ENCODE measurements around the gene BEND3. TPM values are rescaled to one million over a fixed set of nuclear protein-coding genes. Genes with fewer than 3 reads are reported as not detected.

The BEND3 gene
- total and polyA plus RNA-seq, 2 of the 8 experiments (the other 6 are each of a cell fraction or from before 2014, with no cell fraction given): 25.2 to 38.8 TPM

DNA sequence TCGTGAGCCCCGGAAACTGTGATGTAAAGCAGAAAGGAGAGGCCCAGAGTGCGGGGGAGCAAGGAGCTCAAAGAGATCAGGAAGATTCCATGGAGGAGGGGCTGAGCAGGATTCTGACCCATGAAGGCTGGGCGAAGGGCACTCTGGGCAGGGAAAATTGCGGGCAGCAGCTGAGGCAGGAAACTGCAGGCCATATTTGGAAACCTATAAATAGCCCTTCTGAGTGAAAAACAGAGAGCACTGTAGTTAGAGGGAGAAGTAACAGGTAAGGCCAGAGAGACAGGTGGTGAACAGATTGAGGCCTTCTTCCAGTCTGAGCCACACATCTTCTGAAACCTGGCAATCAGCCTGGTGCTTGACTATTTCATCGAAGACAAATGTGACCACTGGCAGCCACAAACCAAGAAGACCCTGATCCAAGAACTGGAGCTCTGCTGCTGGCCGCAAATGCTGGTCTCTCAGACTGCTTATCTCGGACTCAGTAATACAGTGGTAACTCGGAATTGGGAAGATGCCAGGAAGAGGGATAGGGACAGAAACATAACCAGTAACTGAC lies 14.1 kb upstream of the BEND3 start:
- Histone ChIP-seq H3K4me2 (ENCODE audit: insufficient read depth in 1 of 2, low read depth in 2 of 2, low read length in 2 of 2) (no peak overlapping the region), H3K9me3 (ENCODE audit: insufficient read depth in 2 of 2, low read depth in 1 of 2, low read length in 1 of 2) (no peaks in the 10 kb centered on the region), H4K8ac (ENCODE audit: extremely low read depth, insufficient read depth, low read length) (no peak overlapping the region; the same call in 1 of the 2 replicates), H3K23ac (ENCODE audit: insufficient read length) (no peak overlapping the region), H3K4me3 (ENCODE audit: extremely low read depth in 1 of 4, insufficient read depth in 2 of 4, low read depth in 3 of 4, low read length in 4 of 4) (no peak overlapping the region), H2BK20ac (ENCODE audit: low read length) (peak overlapping the region; percentile 95), H3K9ac (replicated peaks in 1 of 4; ENCODE audit: extremely low read depth in 1 of 4, low read depth in 3 of 4, low read length in 3 of 4) (no peak overlapping the region), H2AFZ (ENCODE audit: low read length) (peak overlapping the region; percentile 34; the same call in 1 of the 2 replicates), H3K56ac (replicated peaks; ENCODE audit: insufficient read length, low read depth, low read length) (no peak overlapping the region), H3K14ac (ENCODE audit: insufficient read length) (no peak overlapping the region), H4K91ac (replicated peaks; ENCODE audit: insufficient read length, low read length) (peak overlapping the region; percentile 52), H3K27me3 (replicated peaks in 1 of 4; ENCODE audit: control insufficient read depth in 3 of 4, extremely low read depth in 1 of 4, insufficient read depth in 3 of 4, low read length in 3 of 4) (no peaks in the 10 kb centered on the region), H2BK12ac (ENCODE audit: low read depth, low read length) (peak overlapping the region; percentile 10), H3K18ac (ENCODE audit: extremely low read depth, low read length) (peak overlapping the region; percentile 65), H3K4ac (replicated peaks; ENCODE audit: insufficient read length, low read depth, low read length) (peak overlapping the region; percentile 97), H3K79me1 (ENCODE audit: low read depth, low read length) (no peaks in the 10 kb centered on the region), H3K23me2 (ENCODE audit: low read depth, low read length) (no peaks in the 10 kb centered on the region), H3K79me2 (ENCODE audit: control insufficient read depth in 1 of 2, insufficient read depth in 2 of 2, low read length in 2 of 2) (no peaks in the 10 kb centered on the region), H4K20me1 (replicated peaks in 1 of 2; ENCODE audit: control insufficient read depth in 1 of 2, insufficient read depth in 2 of 2, low read length in 2 of 2) (no peaks in the 10 kb centered on the region), H3K27ac (ENCODE audit: low read depth, low read length) (no peak overlapping the region), H2AK5ac (ENCODE audit: low read depth, low read length) (no peak overlapping the region), H3K4me1 (replicated peaks in 1 of 4; ENCODE audit: control insufficient read depth in 3 of 4, insufficient read depth in 4 of 4, low read length in 3 of 4) (peaks cover 2 to 11% (median 8%) of the 10 kb centered on the region in 4 experiments), H2BK15ac (ENCODE audit: low read length) (no peak overlapping the region), H2BK120ac (replicated peaks; ENCODE audit: low read depth, low read length) (peak overlapping the region; percentile 88), H2BK5ac (ENCODE audit: low read depth, low read length) (no peak overlapping the region; the same call in 1 of the 2 replicates), H4K5ac (ENCODE audit: insufficient read length, low read depth, low read length) (peak overlapping the region; percentile 4), H3K36me3 (ENCODE audit: control insufficient read depth in 2 of 4, insufficient read depth in 4 of 4, low read length in 3 of 4) (no peaks in the 10 kb centered on the region)
- FAIRE-seq: no peak
- POLR2A ChIA-PET (ENCODE audit: partially characterized antibody): interaction anchor here (1.1 to 4.4 kb wide), 2 partner anchors 9 to 13 kb away, joined by 3 to 26 read pairs; partner anchors contain the start of gene BEND3
- 86% methylated on average over 9 of the region's 9 CpGs; no CpG with 5 or more reads in 1 of the 2 experiments for WGBS, 2 experiments (ENCODE audit: extremely low coverage in 1 of 2, insufficient coverage in 1 of 2, insufficient read length in 1 of 2, insufficient replicate concordance in 2 of 2, low coverage in 1 of 2, low lambda C conversion rate in 2 of 2, missing lambda C conversion rate in 1 of 2)
- CTCF ChIA-PET (ENCODE audit: partially characterized antibody): interaction anchor here (0.5 to 1.1 kb wide), 5 partner anchors 16 to 738 kb away, joined by 3 to 6 read pairs (median 3); no protein-coding TSS in a partner anchor
- TF ChIP-seq RAD21 (IDR thresholded peaks at IDR 0.05 in 1 of 2, conservative IDR thresholded peaks at IDR 0.05 in 1 of 2; ENCODE audit: low read depth in 2 of 2, low read length in 2 of 2) (no peak), SRF (IDR thresholded peaks at IDR 0.05; ENCODE audit: low read depth, low read length) (peak; percentile 51)
- DNase-seq (ENCODE audit: low read depth in 1 of 2, low spot score in 2 of 2): no peak
